ENCODE data around the gene PRAC2.

GRCh38 chr17:48725004-48725287 is 2.0 kb downstream of the PRAC2 start:
- TF ChIP-seq CTCF (IDR thresholded peaks at IDR 0.05) (no peak), POLR2A (IDR thresholded peaks at IDR 0.05) (no peak)
